Measurements from ENCODE around the gene SNTN.

Gene SNTN

GRCh38 chr3:63673111-63673510 lies 20.6 kb downstream of the SNTN start:
- no peak overlapping the region for H3K4me3 ChIP-seq (ENCODE audit: low read depth, low read length)

- no peak overlapping the region for H3K4me3 ChIP-seq (ENCODE audit: low read depth, low read length)
These were observed 22.1 kb downstream of the SNTN start for GRCh38 chr3:63674586-63674985.

GRCh38 chr3:63679186-63679585 lies 26.7 kb downstream of the SNTN start:
- no peak overlapping the region for H3K4me3 ChIP-seq (ENCODE audit: low read depth, low read length)

GRCh38 chr3:63684081-63684480 lies 31.6 kb downstream of the SNTN start:
- H3K4me3 ChIP-seq (ENCODE audit: low read depth, low read length) = no peak overlapping the region

- no peak overlapping the region for H3K4me3 ChIP-seq (ENCODE audit: low read depth, low read length)
These were observed 32.9 kb downstream of the SNTN start for GRCh38 chr3:63685340-63685739.

GRCh38 chr3:63687278-63688225 lies 35.1 kb downstream of the SNTN start:
- no peak overlapping the region for H3K4me3 ChIP-seq (ENCODE audit: low read depth, low read length)

GRCh38 chr3:63689285-63689684 lies 36.8 kb downstream of the SNTN start:
- H3K4me3 ChIP-seq (ENCODE audit: low read depth, low read length) = no peak overlapping the region

- H3K4me3 ChIP-seq (ENCODE audit: low read depth, low read length) = no peak overlapping the region
These were observed 40.9 kb downstream of the SNTN start for GRCh38 chr3:63693351-63693750.

- H3K4me3 ChIP-seq (ENCODE audit: low read depth, low read length) = no peak overlapping the region
These were observed 52.7 kb downstream of the SNTN start for GRCh38 chr3:63705092-63705645.

- no peak overlapping the region for H3K4me3 ChIP-seq (ENCODE audit: low read depth, low read length)
These were observed 54.0 kb downstream of the SNTN start for GRCh38 chr3:63706321-63707085.

- no peak overlapping the region for H3K4me3 ChIP-seq (ENCODE audit: low read depth, low read length)
These were observed 55.3 kb downstream of the SNTN start for GRCh38 chr3:63707731-63708130.

GRCh38 chr3:63709576-63709975 lies 57.1 kb downstream of the SNTN start:
- H3K4me3 ChIP-seq (ENCODE audit: low read depth, low read length) = no peak overlapping the region

Measured in iPS-11a (cell line).